RWPE1 (cell line): Measurements from ENCODE around the gene FBXO33.

Source experiments
- CTCF ChIA-PET: fragments of 350-600 bp; sonication (Branson Sonifier 250); formaldehyde crosslinking; extraction: SDS; loops from one replicate; lab custom pipeline; 2021; lab: Yijun Ruan, JAX
- POLR2A ChIA-PET: fragments of 400-600 bp; formaldehyde crosslinking; extraction: SDS; loops from one replicate; lab custom pipeline; 2020; ENCODE audit warnings: antibody characterized with exemption; ENCODE audit not compliant: low non-redundant PET; lab: Yijun Ruan, JAX
- DNase-seq: peaks from one replicate; pipeline ENCODE4 v3.0.0; 2012; ENCODE audit warnings: low spot score
- H3K27ac ChIP-seq: fragments of 450-650 bp; 2 replicates; pipeline ENCODE4 v1.5.1; 2017
- TF ChIP-seq, protein P1 (sequence below): fragments of 450-650 bp; conservative IDR thresholded peaks from 2 replicates; pipeline ENCODE4 v1.5.1; 2017; ENCODE audit warnings: low read depth, mild to moderate bottlenecking

FBXO33 gene

DNA sequence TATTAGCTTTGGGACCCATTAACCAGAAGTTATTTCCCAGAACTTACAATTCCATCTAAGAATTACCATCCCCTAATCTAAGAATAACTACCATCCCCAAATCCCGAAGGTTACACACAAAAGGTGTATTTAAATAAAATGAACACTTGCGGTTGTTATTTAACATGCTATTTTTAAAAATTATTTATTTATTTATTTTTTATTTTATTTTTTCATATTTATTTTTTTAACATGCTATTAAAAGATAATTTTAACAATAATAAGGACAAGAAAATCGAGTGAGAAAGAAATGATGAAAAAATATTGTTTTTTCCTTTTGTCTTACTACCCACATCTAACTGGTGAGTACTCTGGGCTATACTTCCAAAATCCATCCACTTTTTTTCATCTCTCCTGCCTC lies 6.3 kb downstream of the FBXO33 start:
- ChIA-PET CTCF (interaction anchor here (0.6 to 1.4 kb wide), 3 partner anchors 8 to 319 kb away, joined by 4 to 5 read pairs (median 4); no protein-coding TSS in a partner anchor), POLR2A (no interaction called here)
- no peak overlapping the region for H3K27ac ChIP-seq
- TF ChIP-seq, protein P1, sequence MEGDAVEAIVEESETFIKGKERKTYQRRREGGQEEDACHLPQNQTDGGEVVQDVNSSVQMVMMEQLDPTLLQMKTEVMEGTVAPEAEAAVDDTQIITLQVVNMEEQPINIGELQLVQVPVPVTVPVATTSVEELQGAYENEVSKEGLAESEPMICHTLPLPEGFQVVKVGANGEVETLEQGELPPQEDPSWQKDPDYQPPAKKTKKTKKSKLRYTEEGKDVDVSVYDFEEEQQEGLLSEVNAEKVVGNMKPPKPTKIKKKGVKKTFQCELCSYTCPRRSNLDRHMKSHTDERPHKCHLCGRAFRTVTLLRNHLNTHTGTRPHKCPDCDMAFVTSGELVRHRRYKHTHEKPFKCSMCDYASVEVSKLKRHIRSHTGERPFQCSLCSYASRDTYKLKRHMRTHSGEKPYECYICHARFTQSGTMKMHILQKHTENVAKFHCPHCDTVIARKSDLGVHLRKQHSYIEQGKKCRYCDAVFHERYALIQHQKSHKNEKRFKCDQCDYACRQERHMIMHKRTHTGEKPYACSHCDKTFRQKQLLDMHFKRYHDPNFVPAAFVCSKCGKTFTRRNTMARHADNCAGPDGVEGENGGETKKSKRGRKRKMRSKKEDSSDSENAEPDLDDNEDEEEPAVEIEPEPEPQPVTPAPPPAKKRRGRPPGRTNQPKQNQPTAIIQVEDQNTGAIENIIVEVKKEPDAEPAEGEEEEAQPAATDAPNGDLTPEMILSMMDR = no peak
- no peak for DNase-seq

DNA sequence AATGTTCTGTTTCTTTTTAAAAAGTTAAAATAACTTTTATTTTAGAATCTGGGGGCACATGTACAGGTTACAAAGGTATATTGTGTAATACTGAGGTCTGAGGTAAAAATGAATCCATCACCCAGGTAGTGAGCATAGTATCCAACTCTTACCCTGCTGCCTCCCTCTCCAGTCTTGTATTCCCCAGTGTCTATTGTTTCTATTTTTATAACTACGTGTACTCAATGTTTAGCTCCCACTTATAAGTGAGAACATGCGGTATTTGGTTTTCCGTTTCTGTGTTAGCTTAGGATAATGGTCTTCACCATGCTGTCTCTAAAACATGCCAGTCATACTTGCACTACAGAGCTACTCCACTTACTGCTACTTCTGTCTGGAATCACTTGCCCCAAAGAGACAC lies 8.4 kb downstream of the FBXO33 start:
- no peak overlapping the region for H3K27ac ChIP-seq
- TF ChIP-seq, protein P1 = no peak
- DNase-seq = no peak
- CTCF ChIA-PET = no interaction called here
- POLR2A ChIA-PET = interaction anchor here (1.0 kb wide), 1 partner anchor 9 kb away, joined by 3 read pairs; the partner anchor contains the start of gene FBXO33

DNA sequence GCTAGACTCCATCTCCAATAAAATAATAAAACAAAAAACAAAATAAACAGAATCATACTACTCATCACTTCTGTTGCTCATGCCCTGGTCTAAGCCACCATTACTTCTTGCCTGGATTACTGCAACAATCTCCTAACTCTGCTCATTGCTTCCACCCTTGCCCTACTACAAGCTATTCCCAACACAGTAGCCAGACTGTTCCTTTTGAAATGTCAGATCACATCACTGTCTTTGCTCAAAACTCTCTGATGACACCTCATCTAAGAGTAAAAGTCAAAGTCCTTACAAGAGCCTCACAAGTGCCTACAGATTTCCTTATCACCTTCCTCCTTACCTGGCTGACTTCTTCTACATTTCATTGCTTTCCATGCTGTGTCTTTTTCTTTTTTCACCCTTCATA lies 10.0 kb downstream of the FBXO33 start:
- H3K27ac ChIP-seq = no peak overlapping the region
- TF ChIP-seq, protein P1 = no peak
- ChIA-PET POLR2A (no interaction called here), CTCF (interaction anchor here (0.6 to 0.7 kb wide), 4 partner anchors 10 to 292 kb away, joined by 3 to 6 read pairs (median 4); partner anchors contain the start of gene FBXO33)
- no peak for DNase-seq

DNA sequence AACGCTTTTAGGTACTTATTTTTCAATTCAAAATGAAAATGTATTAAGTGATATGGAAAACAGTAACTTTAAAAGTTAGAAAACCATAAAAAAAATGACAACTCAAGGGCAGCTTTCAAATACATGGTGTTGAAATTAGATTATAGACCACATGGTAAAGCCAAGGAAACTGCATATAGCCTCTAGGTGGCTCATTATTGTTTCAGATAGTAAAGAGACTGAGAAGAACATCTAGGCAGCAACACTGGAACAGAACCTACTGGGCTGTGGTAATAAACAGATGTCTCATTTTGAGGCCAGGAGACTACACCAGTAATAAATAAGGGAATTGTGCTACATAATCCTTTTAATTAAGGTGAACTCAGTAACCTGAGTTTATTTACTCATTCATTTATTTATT lies 13.0 kb downstream of the FBXO33 start:
- CTCF ChIA-PET = no interaction called here
- POLR2A ChIA-PET = no interaction called here
- no peak overlapping the region for H3K27ac ChIP-seq
- TF ChIP-seq, protein P1 = no peak
- no peak for DNase-seq

DNA sequence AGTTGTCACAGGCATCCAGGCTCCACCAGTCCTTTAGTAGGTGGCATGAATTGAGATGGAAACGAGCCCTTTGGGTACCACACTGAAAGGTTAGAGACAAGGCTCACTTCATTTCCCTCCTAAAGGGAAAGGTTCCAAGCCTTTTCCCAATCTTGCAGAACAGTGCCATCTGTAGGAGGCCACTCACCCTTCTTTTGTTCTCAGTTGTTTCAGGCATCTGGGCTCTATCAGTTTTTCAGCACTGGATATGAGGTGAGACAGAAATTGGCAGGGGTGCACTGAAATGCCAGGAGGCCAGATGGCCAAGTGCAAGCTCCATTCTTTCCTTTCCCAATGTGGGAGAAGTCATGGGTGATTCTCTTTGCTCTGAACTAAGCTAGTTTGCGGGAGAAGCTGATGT lies 15.2 kb downstream of the FBXO33 start:
- CTCF ChIA-PET = no interaction called here

DNA sequence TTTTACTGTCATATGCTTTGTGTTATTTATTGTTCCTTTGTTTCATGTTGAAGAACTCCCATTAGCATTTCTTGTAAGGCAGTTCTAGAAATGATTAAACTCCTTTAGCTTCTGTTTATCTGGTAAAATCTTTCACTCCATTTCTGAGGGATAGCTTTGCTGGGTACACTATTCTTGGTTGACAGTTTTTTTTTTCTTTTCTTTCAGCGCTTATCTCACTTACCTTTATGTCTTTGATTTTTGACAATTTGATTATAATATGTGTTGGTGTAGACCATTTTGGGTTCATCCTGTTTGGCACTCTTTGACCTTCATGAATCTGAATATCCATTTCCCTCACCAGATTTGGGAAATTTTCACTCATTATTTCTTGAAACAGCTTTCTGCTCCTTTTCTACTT lies 16.2 kb downstream of the FBXO33 start:
- POLR2A ChIA-PET = no interaction called here
- no peak overlapping the region for H3K27ac ChIP-seq
- TF ChIP-seq, protein P1 = no peak
- DNase-seq = no peak
- CTCF ChIA-PET = interaction anchor here (0.6 kb wide), 1 partner anchor 985 kb away, joined by 4 read pairs; no protein-coding TSS in a partner anchor

More for the DNA sequence above, 15.2 kb downstream of the FBXO33 start:
- POLR2A ChIA-PET = no interaction called here
- no peak for DNase-seq
- TF ChIP-seq, protein P1 = no peak; the same call in 1 of the 2 replicates
- no peak overlapping the region for H3K27ac ChIP-seq
